Stimulated activated CD8-positive, alpha-beta memory T cell treated with anti-CD3 and anti-CD28 coated beads, Interleukin-7, amount 100 ng/mL, for 4 hours (primary cell): Measurements from ENCODE around the gene RPL31.
"Not testable (repeated sequence)": the region's sequence is repeated elsewhere in the genome, so short reads cannot be mapped to it uniquely, and the experiment has no call there.

Source experiments
- DNase-seq, 2 donors: peaks; one replicate each; pipeline ENCODE4 v3.0.0-alpha.2; 2020; ENCODE audit warnings: low read depth in 2 of 2

RPL31 gene

GRCh38 chr2:101025561-101025960 is 23.5 kb downstream of the RPL31 start:
- no peak for DNase-seq

DNA sequence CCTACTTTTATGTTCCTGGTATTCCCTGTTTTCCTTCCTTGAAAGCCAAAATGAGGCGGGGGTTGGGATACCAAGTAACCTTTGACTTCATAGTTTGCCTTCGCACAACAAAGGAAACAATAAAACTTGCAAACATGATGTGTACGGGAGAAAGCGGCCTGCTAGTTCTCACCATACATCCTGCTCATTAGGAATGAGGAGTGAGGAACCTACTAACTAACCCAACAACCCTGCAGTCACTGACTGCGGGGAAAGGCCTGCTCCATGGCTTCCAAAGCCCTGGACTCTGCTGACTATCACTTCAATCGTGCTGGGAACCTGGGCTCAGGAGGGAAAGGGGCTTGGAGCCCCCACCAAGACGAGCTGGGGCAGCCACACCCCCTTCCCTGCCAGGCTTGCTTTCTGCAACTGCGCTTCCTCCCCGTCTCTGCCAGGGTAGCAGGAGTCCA is 24.2 kb downstream of the RPL31 start:
- no peak for DNase-seq

GRCh38 chr2:101026923-101027469 is 24.9 kb downstream of the RPL31 start:
- DNase-seq = no peak

DNA sequence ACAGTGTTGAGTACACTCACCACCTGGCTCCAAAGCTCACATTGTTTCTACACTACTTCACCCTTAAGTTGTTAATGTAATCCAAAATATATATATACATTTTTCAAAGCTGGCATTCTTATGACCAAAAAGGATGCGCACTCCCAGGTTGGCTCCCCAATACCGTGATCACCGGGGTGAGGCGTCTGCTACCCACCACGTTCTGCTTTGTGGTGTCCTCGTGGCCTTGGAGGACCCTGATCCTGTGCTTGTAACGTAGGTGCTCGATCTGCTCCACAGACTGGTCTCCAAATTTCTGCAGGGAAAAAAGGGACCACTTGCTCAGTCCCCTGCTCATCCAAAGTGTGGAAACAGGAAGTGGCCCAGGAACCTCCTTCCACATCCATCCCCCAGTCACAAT is 25.8 kb downstream of the RPL31 start:
- DNase-seq = no peak

DNA sequence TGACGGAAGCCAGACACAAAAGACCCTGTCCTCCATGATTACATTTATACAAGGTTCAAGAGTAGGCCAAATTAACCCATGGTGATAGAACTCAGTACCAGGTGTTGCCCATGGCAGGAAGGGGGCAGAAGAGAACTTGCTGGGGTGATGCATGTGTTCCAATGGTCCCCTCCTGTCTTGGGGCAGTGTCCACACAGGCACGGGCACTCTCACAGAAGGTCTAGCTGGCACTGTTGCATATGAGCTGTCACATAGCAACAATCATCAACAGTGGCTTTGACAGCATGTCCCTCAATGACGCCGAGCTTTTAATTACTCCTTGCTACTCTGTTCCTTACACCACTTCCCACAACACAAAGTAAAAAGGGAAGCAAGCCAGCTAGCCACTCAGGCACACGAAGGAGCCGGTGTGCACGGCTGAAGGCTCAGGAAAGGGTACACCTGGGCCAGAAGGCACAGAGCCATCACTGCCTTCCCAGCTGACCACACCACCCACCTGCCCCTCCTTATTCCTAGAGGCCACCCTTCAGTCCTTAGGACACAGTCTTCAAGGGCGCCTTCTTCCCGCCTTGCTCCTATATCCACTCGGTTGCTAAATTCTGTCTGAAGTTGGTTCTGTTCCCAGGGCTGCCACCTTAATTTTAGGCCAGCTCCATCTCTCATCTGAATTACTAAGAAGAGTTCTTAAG is 28.9 kb downstream of the RPL31 start:
- no peak for DNase-seq

- DNase-seq = no peak
These were observed 30.1 kb downstream of the RPL31 start for GRCh38 chr2:101032084-101032776.

DNA sequence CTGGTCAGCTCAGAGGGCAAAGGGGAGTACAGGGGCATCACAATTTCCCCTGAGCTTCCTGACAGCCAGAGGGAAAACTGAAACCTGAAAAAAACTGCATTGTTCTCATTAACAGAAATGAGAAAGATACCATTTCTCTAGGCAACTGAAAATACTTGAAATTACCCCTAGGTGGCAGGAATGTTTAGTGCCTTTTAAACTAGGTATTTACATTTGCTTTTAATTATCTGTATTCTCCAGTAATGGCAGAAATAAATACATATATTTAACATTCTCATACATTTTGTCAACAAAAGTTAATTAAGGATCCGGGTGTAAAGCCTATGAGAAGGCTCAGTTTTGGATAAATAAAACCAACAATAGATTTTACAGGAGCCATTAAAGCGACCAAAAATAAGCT is 34.5 kb downstream of the RPL31 start:
- DNase-seq = no peak

DNA sequence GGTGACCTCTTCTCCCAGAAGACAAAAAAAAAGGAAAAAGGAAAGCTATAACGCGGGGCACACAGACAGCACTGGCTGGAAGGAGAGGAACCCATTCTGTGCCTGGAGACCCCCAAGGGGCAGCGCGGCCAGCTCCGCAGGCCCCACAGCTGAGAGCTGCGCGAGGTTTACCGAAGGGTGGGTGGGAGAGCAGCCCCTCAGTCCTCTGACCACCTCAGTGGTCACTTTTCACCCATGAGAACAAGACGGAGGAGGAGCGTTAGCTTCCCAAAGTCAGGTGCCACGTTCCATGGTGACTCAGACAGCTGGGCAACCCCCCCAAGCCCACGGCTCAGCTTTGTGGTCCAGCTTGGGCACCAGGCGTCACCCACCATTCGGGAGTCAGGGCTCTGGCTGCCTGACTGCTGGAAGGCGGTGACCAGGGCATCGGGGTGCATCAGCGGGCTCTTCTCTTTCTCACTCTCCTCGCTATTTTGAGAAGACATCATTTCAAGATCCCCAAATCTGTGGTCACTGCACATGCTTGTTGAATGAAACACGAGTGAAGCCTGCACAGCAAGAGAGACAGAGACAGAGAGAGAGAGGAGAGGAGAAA is 35.2 kb downstream of the RPL31 start:
- no peak for DNase-seq

DNA sequence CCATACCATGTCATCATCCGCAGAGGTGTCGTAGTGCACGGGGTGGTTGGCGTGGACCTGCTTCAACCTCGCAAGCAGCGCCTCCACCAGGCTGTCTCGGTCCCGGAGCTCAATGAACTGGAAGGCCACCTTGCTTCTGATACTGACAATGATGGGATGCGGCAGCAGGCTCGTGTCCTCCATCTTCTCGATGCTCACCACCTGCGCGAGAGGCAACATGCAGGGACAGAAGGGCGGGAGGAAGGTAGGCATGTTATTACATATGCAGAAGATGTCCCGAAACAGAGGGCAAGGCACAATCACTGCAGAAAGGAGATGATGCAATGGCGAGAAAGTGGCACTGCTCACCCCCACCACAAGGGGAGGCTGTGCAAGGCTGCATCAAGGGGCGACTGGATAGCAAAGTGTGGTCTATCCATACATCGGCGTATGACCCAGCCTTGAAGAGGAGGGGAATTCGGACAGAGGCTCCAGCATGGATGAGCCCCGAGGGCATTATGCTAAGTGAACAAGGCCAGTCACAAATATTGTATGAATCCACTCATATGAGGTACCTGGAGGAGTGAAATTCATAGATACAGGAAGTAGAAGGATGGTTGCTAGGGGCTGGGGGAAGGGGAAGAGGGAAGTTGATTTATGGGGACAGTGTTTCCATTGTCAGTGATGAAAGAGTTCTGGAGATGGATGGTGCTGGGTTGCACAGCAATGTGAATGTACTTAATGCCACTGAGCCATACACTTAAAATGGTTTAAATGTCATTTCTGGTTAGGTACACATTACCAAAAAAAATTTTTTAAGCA is 36.6 kb downstream of the RPL31 start:
- DNase-seq = no peak

GRCh38 chr2:101040072-101040471 is 38.0 kb downstream of the RPL31 start:
- no peak for DNase-seq

DNA sequence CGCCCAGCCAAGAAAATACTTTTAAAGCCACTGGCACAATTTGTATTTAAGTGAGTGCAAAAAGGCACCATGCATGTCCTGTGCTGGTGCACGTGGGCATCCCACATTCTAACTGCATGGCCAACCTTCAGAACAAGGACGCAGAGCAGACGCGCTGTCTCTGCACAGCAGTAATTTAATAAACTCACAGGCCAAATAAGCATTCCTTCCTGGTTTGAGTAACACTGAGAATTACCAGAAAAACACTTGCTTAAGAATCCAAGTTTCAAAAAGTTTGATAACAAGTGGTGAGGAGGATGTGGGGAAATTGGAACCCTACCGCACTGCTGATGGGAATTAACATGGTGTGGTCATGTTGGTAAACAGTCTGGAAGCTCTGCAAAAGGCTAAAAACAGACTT is 38.7 kb downstream of the RPL31 start:
- DNase-seq = no peak

- no peak for DNase-seq
These were observed 39.3 kb downstream of the RPL31 start for GRCh38 chr2:101041413-101041812.

DNA sequence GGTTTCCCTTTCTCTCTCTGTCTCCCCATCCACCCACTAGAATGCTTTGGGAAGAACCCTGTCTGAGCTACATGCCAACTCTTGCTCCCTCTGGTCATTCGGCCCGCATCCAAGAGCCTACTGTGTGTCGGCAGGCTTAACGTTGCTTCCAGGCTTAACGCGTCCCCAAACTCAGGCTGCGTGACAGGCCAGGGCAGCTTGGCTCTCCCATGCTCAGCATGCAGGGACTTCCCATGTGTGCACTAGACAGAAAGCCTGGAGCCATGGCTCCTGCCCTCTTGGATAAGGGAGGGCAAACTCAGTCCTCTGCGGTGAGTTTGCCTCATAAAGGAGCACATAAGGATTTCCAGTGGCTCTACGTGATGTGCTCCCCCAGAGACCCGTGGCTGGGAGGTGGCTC is 43.2 kb downstream of the RPL31 start:
- no peak for DNase-seq

DNA sequence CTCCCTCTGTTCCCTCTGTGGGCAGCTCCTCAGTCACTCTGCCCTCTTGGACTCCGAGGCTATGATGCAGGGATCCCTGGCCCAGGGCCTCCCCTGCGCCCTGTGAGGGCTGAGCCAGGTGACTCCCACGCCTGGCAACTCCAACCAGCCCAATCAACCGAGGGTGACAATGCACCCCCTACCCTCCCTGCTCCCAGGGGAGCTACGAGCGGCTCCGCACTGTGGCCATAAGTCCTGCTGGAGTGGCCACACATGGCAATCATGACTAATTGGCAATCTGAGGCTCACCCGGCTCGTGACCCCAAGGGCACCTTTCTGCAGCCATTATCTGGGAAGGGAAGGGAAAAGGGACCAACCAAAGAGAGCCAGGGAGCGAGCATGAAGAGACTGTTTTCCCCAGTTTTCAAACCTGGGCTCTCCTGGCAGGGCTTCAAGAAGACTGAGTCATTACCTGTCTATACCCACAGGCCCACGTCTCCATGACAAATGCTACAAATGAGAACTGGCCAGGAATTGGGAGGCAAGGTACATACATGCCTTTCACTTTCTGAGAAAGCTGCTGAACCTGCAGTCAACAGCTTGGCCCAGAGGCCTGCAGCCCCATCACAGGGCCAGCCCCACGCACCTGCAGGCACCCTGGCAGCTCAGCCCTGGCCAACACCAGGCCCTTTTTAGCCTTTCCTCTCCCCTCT is 45.1 kb downstream of the RPL31 start:
- no peak for DNase-seq

DNA sequence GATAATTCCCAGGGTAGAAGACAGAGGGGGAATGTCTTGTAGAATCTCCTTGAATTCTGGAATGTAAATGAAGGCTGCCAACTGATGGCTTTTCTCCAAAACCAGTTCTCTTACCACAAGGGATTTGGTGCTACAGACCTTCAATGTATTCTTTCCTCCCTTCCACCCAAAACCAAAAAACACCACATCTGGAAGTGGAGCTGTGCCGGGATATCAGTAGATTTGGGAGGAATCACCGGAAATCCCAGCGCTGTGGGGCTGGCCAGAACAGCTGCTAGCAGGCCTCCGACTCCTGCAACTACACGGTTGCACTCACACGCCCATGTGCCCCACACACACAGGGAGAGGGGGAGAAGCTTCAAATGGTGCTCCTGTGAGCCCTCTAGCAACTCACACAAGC is 45.7 kb downstream of the RPL31 start:
- no peak for DNase-seq

GRCh38 chr2:101048756-101049155 is 46.7 kb downstream of the RPL31 start:
- DNase-seq = no peak

DNA sequence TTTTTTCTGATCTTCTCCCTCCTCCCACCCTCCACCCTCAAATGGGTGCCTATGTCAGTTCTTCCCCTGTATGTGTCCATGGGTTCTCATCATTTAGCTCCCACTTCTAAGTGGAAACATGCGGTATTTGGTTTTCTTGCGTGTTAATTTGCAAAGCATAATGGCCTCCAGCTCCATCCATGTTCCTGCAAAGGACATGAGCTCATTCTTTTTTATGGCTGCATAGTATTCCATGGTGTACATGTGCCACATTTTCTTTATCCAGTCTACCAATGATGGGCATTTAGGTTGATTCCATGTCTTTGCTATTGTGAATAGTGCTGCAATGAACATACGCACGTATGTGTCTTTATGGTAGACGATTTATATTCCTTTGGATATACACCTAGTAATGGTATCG is 48.8 kb downstream of the RPL31 start:
- not testable (repeated sequence) for DNase-seq

DNA sequence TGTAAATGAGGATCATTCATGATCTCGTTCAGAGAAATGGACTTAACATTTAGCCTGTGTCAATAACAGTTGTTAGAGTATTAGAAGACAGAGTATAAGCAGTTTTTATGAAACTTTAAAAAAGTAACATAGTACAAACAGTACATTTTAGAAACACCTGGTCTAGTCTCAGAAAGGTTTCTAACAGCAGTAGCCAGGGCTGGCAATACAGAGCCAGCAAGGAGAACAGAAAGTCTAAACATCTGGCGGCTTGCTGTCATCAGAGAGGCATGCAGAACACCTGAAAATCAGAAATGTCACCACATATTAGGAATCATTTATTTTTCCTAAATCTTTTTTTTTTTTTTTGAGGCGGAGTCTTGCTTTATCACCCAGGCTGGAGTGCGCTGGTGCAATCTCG is 50.1 kb downstream of the RPL31 start:
- no peak for DNase-seq

- DNase-seq = no peak
These were observed 51.0 kb downstream of the RPL31 start for GRCh38 chr2:101053117-101053516.
